ENCODE results near the gene AP3B1. TPM values are rescaled to one million over a fixed set of nuclear protein-coding genes. Genes with fewer than 3 reads are reported as not detected.

AP3B1 gene
- total and polyA plus RNA-seq, 2 donors (not counting 3 experiments of a cell fraction or from before 2014, with no cell fraction given) = 31.6 to 46.7 TPM

DNA sequence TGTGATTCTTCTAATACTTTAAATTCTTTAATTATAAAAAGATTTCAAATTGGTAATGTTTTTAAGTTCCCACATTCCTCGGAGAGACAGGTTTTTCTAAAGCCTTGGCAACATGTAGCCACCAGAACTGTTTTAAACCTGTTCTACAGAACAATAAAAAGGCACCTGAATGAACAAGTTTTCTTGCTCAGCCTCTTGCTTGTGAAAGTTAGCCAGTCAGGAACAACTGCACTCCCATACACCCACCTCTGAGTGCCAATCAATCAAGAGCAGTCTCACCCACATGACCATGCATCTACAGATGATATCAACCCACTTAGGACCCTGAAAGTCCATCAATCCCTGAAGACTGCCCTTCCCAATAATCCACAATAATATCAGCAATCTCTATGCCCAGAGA is 62.3 kb downstream of the AP3B1 start:
- CTCF ChIA-PET = no interaction called here

More for the DNA sequence above, 62.3 kb downstream of the AP3B1 start:
- no peaks in the 10 kb centered on the region for H3K9me3 ChIP-seq (replicated peaks; ENCODE audit: control insufficient read depth, insufficient read depth, low read length)
- H3K9me1 ChIP-seq (replicated peaks; ENCODE audit: control insufficient read depth, extremely low read depth, insufficient read depth, low read length) = no peaks in the 10 kb centered on the region
- peaks cover 9% of the 10 kb centered on the region for H3K79me2 ChIP-seq (ENCODE audit: control insufficient read depth, insufficient read depth, low read length)
- no peak overlapping the region for H3K9ac ChIP-seq (replicated peaks; ENCODE audit: extremely low read depth, insufficient read depth, low read length)
- H4K20me1 ChIP-seq (replicated peaks; ENCODE audit: control insufficient read depth, extremely low read depth, insufficient read depth, low read length) = peaks cover 4% of the 10 kb centered on the region
- no peaks in the 10 kb centered on the region for H3K4me1 ChIP-seq (ENCODE audit: control insufficient read depth, extremely low read depth, insufficient read depth, low read length)
- H3K27me3 ChIP-seq (ENCODE audit: control insufficient read depth in 2 of 2, insufficient read depth in 2 of 2, low read length in 2 of 2) = no peaks in the 10 kb centered on the region
- no peaks in the 10 kb centered on the region for H3K36me3 ChIP-seq (ENCODE audit: control insufficient read depth in 2 of 2, extremely low read depth in 1 of 2, insufficient read depth in 2 of 2, low read length in 2 of 2)
- H3K4me2 ChIP-seq (ENCODE audit: insufficient read depth, low read length) = no peak overlapping the region
- H2AFZ ChIP-seq (ENCODE audit: low read depth, low read length) = no peak overlapping the region
- FAIRE-seq (no peak), DNase-seq (ENCODE audit: low read depth, low spot score) (no peak)
- H3K4me3 ChIP-seq (replicated peaks in 1 of 3; ENCODE audit: insufficient read depth in 1 of 3, low read depth in 1 of 3, low read length in 3 of 3) = no peak overlapping the region
- intact Hi-C loops (cut with micrococcal nuclease) (no loop called here), dilution Hi-C loops (cut with MboI; ENCODE audit: extremely low pct_ligation_motif_present, low sequenced_read_pairs) (no loop called here)
- POLR2A ChIA-PET = no interaction called here
- TF ChIP-seq, protein P1, sequence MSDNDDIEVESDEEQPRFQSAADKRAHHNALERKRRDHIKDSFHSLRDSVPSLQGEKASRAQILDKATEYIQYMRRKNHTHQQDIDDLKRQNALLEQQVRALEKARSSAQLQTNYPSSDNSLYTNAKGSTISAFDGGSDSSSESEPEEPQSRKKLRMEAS (IDR thresholded peaks at IDR 0.05; ENCODE audit: insufficient read depth, insufficient read length) = no peak
- TF ChIP-seq EZH2 (IDR thresholded peaks at IDR 0.05; ENCODE audit: borderline replicate concordance, low read depth, low read length, severe bottlenecking) = no peak
- TF ChIP-seq JUN (IDR thresholded peaks at IDR 0.05; ENCODE audit: borderline replicate concordance, insufficient read depth, insufficient read length, low read depth) = no peak
- no peak for TF ChIP-seq POLR2AphosphoS5 (IDR thresholded peaks at IDR 0.05; ENCODE audit: insufficient read depth, low read depth, low read length)
- no peak for TF ChIP-seq MYC (IDR thresholded peaks at IDR 0.05; ENCODE audit: low read depth, low read length)
- TF ChIP-seq POLR2A (IDR thresholded peaks at IDR 0.05; ENCODE audit: low read depth, low read length) = no peak
- TF ChIP-seq GATA2 (IDR thresholded peaks at IDR 0.05; ENCODE audit: insufficient read depth, insufficient read length, low read depth, low read length) = no peak
- no peak for TF ChIP-seq CTCF (IDR thresholded peaks at IDR 0.05; ENCODE audit: extremely low read depth in 1 of 2, insufficient read depth in 1 of 2, low read depth in 1 of 2, low read length in 2 of 2)
- TF ChIP-seq FOS (IDR thresholded peaks at IDR 0.05; ENCODE audit: borderline replicate concordance, insufficient read depth, low read length) = no peak
- no TSS peak for BruUV-seq (replicated peaks)
- H3K27ac ChIP-seq (ENCODE audit: insufficient read depth, low read depth, low read length) = no peak overlapping the region

Data from endothelial cell of umbilical vein (primary cell).